VCaP (cell line): ENCODE data around the gene TRDN.

ENCODE experiments used
- H3K27ac ChIP-seq: fragments of 450-650 bp; 2 replicates; pipeline ENCODE4 v1.5.1; 2017
- CTCF ChIP-seq: fragments of 450-650 bp; conservative IDR thresholded peaks from 2 replicates; pipeline ENCODE4 v1.5.1; 2017; ENCODE audit warnings: mild to moderate bottlenecking, moderate library complexity

TRDN gene

GRCh38 chr6:123352705-123353104 is 284.0 kb downstream of the TRDN start:
- H3K27ac ChIP-seq, result no peak overlapping the region
- no peak for TF ChIP-seq CTCF

- no peak for TF ChIP-seq CTCF
- H3K27ac ChIP-seq, result no peak overlapping the region
Measured at GRCh38 chr6:123352279-123352678, 284.5 kb downstream of the TRDN start.

GRCh38 chr6:123343836-123344235 is 292.9 kb downstream of the TRDN start:
- TF ChIP-seq CTCF, result no peak
- H3K27ac ChIP-seq, result no peak overlapping the region

DNA sequence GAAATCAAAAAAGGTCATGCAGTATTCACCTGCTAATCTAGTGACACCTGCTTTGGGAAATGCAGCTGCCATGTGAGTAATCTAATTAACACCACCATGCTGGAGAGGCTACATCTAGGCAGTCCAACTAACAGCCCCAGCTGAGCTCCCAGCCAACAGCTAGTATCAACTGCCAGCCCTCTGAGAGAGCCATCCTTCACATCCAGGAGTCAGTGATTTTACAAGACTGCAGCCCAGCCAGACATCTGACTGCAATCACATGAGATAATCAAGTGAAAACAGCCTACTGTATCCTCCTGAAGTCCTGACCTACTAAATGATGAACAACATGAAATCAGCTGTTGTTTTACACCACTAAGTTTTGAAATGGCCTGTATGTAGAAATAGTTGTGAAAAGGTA is 298.4 kb downstream of the TRDN start:
- no peak for TF ChIP-seq CTCF

DNA sequence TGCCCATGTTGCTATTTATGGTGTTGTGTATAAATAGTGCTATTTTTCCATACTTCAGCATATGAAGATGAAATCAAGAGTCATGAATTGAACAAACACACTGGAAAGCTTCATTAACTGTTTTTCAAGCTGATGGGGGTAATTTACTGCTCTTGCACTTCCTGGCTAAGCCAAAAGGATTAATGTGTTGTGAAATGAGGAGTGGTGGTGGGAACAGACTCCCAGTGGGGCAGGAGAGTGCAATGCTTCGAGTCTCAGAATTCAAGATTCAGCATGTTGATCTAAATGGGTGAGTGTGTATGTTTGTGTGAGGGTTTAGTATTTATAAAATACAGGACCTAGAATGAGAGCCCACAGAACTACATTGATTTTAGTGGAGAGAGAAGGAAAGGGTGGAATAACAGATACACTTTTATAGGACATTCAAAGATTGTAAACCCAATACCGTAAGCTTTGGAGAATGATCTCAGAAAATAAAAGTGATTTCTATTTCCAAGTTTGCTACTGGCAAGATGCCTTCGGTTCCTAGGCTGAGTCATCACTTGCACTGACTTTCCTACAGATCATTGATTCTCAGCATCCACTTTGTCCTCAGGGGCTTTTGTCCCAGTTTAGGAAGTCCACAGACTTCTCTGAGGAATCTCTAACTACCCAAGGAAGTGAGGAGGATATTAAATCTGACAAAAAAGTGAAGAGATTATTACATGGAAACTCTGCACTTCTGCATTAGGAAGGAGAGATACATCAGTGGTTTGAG is 303.6 kb downstream of the TRDN start:
- TF ChIP-seq CTCF, result no peak
- H3K27ac ChIP-seq, result no peak overlapping the region

More for the DNA sequence above, 298.4 kb downstream of the TRDN start:
- no peak overlapping the region for H3K27ac ChIP-seq

GRCh38 chr6:123332070-123332469 is 304.7 kb downstream of the TRDN start:
- no peak overlapping the region for H3K27ac ChIP-seq
- no peak for TF ChIP-seq CTCF

GRCh38 chr6:123329337-123329736 is 307.4 kb downstream of the TRDN start:
- no peak overlapping the region for H3K27ac ChIP-seq
- no peak for TF ChIP-seq CTCF
